Kidney glomerular epithelial cell (primary cell): ENCODE results near the gene REV1.
"Not testable (repeated sequence)": the region's sequence is repeated elsewhere in the genome, so short reads cannot be mapped to it uniquely, and the experiment has no call there.

Source experiments
- DNase-seq: peaks from one replicate; lab custom pipeline; 2025; lab: John Stamatoyannopoulos, UW

REV1 gene

GRCh38 chr2:99485824-99486223, 4.0 kb downstream of the REV1 start:
- DNase-seq = no peak

DNA sequence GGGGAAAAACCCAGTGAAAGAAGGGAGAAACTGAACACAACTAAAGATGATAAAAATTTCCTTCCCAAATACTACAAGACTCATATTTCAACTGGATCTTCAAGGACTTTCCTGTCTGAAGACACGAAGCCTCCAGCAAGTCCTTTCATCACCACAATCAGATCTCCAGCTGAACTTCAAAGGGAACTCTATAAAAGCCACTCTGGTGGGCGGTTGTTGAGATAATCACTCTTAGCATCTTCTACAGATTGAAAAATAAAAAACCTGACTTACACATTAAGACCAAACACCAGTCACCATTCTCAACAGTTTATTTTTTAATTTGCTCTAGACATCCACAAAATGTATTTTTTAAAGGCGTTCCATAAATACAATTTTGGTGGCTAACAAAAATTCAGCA, 4.4 kb downstream of the REV1 start:
- DNase-seq = no peak

GRCh38 chr2:99484205-99484604, 5.6 kb downstream of the REV1 start:
- no peak for DNase-seq

- DNase-seq = no peak
These were observed 7.9 kb downstream of the REV1 start for GRCh38 chr2:99481941-99482340.

DNA sequence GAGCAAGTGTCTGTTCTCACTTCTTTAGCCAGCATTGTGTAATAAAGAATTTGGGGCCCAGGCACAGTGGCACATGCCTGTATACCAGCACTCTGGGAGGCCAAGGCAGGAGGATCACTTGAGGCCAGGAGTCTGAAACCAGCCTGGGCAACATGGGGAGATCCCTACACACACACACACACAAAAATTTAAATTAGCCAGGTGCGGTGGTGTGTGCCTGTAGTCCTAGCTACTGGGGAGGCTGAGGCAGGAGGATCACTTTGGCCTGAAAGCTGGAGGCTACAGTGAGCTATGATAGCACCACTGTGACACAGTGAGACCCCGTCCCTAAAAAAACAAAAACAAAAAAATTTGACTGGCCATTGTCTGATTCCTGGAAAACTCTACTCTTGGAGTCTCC, 8.3 kb downstream of the REV1 start:
- DNase-seq = no peak

- peak; percentile 70 for DNase-seq
These were observed 9.4 kb downstream of the REV1 start for GRCh38 chr2:99480390-99480789.

GRCh38 chr2:99478632-99479031, 11.2 kb downstream of the REV1 start:
- DNase-seq = no peak

GRCh38 chr2:99477054-99477453, 12.8 kb downstream of the REV1 start:
- DNase-seq = no peak

DNA sequence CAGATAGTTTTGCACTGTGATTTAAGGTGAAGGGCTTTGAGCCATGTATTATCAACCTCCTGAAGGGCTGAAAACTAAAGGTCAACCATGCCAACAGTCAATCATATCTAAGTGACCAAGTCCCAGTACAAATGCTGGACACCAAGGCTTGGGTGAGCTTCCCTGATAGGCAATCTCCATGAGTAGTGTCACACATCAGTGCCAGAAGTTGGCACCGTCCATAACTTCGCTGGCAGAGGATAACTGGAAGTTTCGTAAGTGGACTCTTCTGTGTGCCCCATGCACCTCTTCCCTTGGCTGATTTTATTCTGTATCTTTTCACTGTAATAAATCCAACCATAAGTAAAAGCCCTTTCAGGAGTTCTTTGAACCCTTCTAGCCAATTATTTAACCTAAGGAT, 13.2 kb downstream of the REV1 start:
- DNase-seq = no peak

DNA sequence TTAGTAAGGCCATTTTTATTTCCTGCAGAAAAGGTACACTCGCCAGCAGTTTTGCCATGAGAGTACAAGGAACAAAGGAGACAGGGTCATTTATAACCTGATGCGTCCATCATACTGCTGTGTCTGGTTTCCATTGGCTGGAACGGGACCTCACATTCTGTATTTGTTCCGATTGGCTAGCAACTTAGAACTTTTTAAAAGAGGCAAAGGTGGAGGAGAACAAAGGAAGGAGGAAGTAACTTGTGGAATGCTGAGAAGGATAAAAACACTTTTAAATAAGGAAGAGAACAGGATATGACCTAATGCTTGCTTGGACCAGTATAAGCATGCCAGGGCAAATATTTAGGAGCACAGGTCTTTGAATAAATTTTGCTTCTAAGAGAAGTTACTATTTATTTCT, 14.7 kb downstream of the REV1 start:
- DNase-seq = peak; percentile 36

DNA sequence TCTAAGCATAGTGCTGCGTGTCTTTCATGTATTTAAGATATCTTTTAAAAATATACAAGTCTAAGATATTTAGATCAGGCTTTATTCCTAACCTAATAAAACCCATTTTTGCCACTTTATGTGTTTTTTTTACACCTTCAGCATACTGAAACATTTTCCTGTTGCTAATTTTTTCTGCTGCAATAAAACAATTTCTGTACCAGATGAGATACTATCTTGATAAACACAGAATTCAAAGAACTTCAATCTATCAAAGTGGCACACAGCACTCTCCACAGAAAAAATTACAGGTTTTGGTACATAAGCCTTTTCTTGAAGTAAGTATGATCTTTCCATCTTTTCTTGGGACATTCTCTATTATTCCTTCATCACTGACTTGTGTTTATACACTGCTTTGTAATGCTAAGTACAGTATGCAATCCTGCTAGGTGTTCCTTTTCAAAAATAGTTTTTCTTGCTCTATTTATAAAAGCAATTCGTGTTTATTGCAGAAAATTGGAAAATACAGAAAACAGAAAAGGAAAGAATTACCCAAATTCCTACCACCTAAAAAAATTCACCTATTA, 16.2 kb downstream of the REV1 start:
- no peak for DNase-seq

DNA sequence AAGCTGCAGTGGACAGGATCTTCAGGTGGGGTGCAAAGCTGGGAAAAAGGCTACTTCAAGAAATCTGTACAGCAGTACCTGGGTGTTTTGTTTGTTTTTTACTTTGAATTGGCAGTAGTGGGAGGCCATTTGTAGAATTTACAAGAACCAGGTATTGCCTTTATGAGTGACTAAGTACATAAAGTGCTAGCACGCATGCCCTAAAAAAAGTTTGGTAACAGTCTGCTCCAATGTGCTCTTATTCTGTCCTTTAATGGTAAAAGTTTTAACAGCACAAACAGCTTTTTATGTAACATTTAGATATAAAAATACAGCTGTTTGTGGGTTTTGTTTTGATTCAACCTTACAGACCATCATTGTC, 17.2 kb downstream of the REV1 start:
- no peak for DNase-seq

DNA sequence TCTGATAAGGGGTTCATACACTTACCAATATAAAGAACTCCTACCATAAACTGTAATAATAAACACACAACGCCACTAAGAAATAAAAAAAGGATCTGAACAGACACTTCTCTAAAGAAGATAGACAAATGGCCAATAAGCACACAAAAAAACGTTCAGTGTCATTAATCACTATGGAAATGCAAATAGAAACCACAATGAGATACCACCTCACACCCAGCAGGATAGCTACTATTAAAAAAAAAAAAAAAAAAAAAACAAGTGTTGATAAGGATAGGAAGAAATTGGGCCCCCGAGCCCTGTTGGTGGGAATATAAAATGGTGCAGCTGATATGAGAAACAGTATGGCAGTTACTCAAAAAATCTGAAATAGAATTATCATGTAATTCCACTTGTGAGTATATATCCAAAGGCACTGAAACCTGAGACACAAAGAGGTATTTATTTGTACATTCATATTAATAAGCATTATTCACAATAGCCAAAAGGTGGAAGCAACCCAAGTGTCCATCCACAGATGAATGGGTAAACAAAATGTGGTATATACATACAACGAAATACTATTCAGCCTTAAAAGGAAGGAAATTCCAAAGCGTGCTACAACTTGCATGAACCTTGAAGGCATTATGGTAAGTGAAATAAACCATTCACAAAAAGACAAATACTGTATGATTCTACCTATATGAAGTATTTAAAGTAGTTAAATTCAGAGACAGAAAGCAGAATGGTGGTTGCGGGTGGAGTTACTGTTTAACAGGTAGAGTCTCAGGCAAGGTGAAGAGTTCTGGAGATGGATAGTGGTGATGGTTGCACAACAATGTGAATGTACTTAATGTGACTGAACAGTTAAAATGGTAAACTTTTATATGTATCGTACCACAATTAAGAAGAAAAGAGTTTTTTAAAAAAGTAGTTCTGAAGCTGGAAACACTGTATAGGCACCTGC, 17.9 kb downstream of the REV1 start:
- no peak for DNase-seq

GRCh38 chr2:99470957-99471356, 18.9 kb downstream of the REV1 start:
- DNase-seq = no peak

- DNase-seq = not testable (repeated sequence)
These were observed 19.4 kb downstream of the REV1 start for GRCh38 chr2:99470459-99470858.

DNA sequence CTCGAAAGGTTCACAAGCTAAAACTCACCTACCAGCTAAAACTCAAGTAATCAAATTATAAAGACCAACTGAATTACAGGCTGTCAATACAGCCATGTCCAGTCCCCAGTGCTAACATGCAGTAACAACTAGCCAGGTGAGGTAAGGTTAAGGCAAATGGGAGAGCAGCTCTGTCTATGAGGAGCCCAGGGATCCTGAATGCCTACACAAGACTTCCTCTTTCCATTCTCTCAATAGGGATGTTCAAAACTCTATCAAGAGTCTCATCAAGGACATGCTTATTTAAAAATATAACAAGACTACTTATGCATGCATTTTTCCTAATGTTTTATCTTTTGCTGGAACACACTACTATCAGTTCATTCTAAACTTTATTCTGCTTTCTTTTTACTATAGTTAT, 20.4 kb downstream of the REV1 start:
- no peak for DNase-seq

DNA sequence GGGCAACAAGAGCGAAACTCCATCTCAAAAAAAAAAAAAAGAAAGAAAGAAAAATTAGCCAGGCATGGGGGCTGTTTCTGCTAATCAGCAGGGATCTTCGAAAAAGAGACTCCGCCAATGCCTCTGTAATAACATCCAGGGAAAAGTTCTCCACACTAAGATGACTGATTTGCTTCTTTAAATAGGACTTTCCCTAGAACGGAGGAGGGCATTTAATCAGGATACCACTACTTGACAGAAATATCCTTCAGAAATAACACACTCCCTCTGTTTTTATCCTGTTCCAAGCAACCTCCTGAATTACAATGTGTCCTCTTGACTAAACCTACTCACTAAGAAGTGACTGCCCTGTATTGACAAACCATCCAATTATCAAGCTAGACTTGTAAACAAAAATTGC, 21.7 kb downstream of the REV1 start:
- no peak for DNase-seq

DNA sequence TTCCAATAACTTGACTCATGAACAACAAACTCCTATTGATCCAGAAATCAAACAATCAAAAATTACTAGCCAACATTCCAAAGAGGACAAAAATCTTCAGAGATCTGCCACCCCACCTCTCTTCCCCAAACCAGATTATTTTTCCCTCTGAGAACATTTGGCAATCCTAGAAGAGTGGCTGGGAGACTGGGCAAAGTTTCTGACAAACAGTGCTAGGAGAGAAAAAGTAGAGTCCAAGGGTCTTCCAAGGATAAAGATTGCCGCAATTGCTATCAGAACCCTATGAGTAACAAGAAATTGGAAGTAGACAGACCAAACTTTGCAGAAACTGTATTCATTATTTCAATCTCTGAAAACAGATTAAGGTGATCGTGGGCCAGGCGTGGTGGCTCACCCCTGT, 22.4 kb downstream of the REV1 start:
- DNase-seq = no peak

DNA sequence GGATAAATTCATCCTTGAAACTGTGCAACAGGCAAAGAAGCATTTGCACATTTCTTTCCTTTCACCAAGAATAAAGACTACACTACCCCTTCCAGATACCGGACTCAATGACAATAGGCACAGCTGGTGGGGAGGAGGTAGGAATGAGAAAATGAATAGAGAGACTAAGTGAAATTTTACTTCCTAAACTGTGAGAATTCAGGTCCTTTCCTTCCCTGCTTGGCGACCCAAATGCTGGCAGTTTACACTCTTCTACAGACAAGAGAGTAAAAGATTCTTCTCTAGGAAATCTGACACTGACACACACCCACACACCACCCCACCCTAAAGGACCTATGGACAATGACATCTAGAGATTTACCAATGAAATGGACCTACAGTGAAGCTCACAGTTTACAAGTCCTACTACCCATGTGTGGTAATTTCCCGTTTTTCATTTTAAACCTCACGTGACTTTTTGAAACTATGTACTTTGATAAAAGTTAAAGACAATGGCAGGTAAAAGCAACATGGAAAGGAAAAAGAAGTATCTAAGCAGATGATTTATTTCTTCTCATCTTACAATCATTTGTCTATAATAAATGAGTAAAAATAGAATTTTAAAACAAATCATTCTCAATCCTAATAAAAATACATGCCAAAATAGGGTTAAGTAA, 27.9 kb downstream of the REV1 start:
- DNase-seq = no peak

GRCh38 chr2:99458529-99458928, 31.3 kb downstream of the REV1 start:
- no peak for DNase-seq

- DNase-seq = no peak
These were observed 38.1 kb downstream of the REV1 start for GRCh38 chr2:99451686-99452085.

- no peak for DNase-seq
These were observed 38.5 kb downstream of the REV1 start for GRCh38 chr2:99451280-99451679.

GRCh38 chr2:99450199-99450598, 39.6 kb downstream of the REV1 start:
- DNase-seq = no peak
